Occipital lobe (tissue), 2 donors: Measurements from ENCODE around the gene VANGL1. TPM values are rescaled to one million over a fixed set of nuclear protein-coding genes. Genes with fewer than 3 reads are reported as not detected.
"Not testable (repeated sequence)": the region's sequence is repeated elsewhere in the genome, so short reads cannot be mapped to it uniquely, and the experiment has no call there.

Source experiments
- DNase-seq: peaks from one replicate; lab custom pipeline; 2025; lab: John Stamatoyannopoulos, UW
- total RNA-seq: library from RNA; depleted of rRNA; stranded (reverse); fragments of >200 nt; gene quantifications from one replicate; pipeline ENCODE4 v1.2.3, GENCODE V29; 2014

The VANGL1 gene
- total RNA-seq = 3.6 TPM

DNA sequence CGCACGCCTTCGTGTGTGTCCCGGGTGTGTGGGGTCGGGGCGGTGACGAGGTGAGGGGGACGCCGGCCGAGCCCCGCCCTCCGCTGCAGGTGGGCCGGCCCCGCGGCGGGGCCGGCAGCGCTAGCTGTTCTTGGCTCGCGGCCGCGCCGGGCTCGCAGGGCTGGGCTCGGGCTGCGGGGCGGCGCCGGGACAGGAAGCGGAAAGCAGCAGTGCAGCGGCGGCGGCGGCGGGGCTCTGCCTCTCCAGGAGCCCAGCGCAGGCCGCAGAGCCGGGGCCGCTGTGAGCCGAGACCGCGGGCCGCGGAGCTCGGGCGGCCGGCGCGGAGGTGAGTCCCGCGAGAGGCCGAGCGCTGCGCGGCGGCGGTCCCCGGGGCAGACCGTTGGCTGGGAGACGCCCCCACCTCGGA lies at the start of gene VANGL1:
Gene VANGL1 (plus strand): TSS at position 209 of the 406 bp plus-strand sequence. CDS start 9,444 bp downstream, outside the sequence.
- DNase-seq = no peak

GRCh38 chr1:115592264-115592663 lies 49.5 kb upstream of the VANGL1 start:
- no peak for DNase-seq

GRCh38 chr1:115593365-115594259 lies 48.2 kb upstream of the VANGL1 start:
- no peak for DNase-seq

- no peak for DNase-seq
Measured at GRCh38 chr1:115594600-115594999, 47.2 kb upstream of the VANGL1 start.

- peak; percentile 83 for DNase-seq
Measured at GRCh38 chr1:115595279-115596079, 46.3 kb upstream of the VANGL1 start.

- no peak for DNase-seq
Measured at GRCh38 chr1:115596080-115596780, 45.5 kb upstream of the VANGL1 start.

GRCh38 chr1:115604508-115604907 lies 37.3 kb upstream of the VANGL1 start:
- no peak for DNase-seq

GRCh38 chr1:115606305-115606704 lies 35.5 kb upstream of the VANGL1 start:
- no peak for DNase-seq

- DNase-seq = no peak
Measured at GRCh38 chr1:115609021-115609420, 32.7 kb upstream of the VANGL1 start.

- DNase-seq = no peak
Measured at GRCh38 chr1:115613767-115614166, 28.0 kb upstream of the VANGL1 start.

- no peak for DNase-seq
Measured at GRCh38 chr1:115620453-115620852, 21.3 kb upstream of the VANGL1 start.

GRCh38 chr1:115620950-115621349 lies 20.8 kb upstream of the VANGL1 start:
- DNase-seq = no peak

DNA sequence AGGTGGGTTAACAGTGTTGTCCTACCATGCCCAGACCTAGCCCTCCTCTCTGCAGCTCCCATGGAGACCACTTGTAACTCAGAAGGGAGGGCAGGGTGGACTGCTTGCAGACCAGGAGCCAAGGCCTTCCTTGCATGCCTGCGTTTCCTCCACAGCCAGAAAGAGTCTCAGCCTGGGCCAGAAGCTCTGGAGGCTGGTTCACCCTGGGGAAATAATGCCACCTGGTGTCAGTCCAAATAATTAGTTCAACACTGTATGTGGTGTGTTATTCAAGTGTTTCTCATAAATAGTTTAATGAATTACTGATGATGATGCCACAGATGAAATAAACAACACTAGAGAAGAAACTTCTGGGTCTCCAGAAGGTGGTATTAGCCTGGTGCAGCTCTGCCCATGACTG lies 16.9 kb upstream of the VANGL1 start:
- DNase-seq = no peak

GRCh38 chr1:115630342-115630741 lies 11.4 kb upstream of the VANGL1 start:
- no peak for DNase-seq

GRCh38 chr1:115632251-115633026 lies 9.3 kb upstream of the VANGL1 start:
- DNase-seq = no peak

DNA sequence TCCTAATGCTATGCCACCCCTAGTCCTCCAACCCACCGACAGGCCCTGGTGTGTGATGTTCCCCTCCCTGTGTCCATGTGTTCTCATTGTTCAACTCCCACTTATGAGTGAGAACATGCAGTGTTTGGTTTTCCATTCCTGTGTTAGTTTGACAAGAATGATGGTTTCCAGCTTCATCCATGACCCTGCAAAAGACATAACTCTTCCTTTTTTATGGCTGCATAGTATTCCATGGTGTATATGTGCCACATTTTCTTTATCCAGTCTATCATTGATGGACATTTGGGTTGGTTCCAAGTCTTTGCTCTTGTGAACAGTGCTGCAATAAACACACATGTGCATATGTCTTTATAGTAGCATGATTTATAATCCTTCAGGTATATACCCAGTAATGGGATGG lies 8.2 kb upstream of the VANGL1 start:
- not testable (repeated sequence) for DNase-seq

- not testable (repeated sequence) for DNase-seq
Measured at GRCh38 chr1:115637247-115637646, 4.5 kb upstream of the VANGL1 start.

GRCh38 chr1:115640384-115640783 lies 1.4 kb upstream of the VANGL1 start:
- DNase-seq = no peak

GRCh38 chr1:115642168-115643072 lies 650 bp downstream of the VANGL1 start:
- DNase-seq = no peak

DNA sequence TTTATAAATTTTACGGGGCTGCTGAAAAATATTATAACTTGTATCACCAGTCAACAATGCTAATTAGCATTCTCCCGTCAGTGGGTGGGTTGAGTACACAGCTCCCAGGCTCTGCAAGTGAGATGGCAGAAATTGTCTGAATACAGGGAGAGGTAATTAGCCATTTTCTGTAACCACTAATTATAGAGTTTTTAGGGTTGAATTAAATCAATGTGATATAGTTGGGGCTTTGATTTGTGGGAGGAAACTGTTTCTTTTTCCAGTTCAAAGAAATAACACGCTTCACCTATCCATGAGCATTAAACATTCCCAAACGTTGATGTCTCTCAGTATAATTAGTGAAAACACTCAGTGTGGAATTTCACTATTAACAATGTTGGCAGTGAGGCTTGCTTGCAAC lies 1.5 kb downstream of the VANGL1 start:
- DNase-seq = no peak
